DMS153 treated with DMSO at 0.1 percent for 48 hours (cell line): ENCODE data around the gene ANAPC2.

Experiments used
- DNase-seq: peaks from one replicate; lab custom pipeline; 2025; ENCODE audit not compliant: unreplicated experiment; lab: John Stamatoyannopoulos, UW

ANAPC2 gene, protein sequence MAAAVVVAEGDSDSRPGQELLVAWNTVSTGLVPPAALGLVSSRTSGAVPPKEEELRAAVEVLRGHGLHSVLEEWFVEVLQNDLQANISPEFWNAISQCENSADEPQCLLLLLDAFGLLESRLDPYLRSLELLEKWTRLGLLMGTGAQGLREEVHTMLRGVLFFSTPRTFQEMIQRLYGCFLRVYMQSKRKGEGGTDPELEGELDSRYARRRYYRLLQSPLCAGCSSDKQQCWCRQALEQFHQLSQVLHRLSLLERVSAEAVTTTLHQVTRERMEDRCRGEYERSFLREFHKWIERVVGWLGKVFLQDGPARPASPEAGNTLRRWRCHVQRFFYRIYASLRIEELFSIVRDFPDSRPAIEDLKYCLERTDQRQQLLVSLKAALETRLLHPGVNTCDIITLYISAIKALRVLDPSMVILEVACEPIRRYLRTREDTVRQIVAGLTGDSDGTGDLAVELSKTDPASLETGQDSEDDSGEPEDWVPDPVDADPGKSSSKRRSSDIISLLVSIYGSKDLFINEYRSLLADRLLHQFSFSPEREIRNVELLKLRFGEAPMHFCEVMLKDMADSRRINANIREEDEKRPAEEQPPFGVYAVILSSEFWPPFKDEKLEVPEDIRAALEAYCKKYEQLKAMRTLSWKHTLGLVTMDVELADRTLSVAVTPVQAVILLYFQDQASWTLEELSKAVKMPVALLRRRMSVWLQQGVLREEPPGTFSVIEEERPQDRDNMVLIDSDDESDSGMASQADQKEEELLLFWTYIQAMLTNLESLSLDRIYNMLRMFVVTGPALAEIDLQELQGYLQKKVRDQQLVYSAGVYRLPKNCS

DNA sequence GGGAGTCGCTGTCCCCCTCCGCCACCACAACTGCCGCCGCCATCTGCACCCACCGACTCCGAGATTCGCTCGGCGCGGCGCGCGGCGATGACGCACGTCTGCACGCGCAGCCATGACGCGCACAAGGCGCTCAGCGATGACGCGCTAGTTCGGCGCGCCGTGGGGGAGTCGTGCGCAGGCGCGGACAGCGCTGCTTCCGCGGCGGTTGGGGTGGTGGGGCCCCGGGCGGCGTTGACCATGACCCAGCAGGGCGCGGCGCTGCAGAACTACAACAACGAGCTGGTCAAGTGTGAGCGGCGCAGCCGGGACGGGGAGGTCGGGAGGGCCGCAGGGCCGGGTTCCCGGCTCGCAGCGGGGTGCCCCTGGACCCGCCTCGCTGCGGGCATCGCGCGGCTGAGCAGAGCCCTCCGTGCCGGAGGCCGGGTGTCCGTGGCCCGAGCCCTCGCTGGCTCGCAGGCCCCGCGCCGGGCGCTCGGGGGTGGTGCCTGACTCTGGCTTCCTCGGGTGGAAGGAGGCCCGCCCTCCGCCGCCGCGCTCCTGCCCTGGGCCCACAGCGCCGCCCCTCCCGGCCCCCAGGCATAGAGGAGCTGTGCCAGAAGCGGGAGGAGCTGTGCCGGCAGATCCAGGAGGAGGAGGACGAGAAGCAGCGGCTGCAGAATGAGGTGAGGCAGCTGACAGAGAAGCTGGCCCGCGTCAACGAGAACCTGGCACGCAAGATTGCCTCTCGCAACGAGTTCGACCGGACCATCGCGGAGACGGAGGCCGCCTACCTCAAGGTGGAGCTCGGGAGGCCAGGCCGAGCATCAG, at the start of gene ANAPC2, which contains the start of gene SSNA1:
ANAPC2 (minus strand) TSS at position 71 of the 807 bp plus-strand sequence; CDS start at position 43, 28 bp downstream.
SSNA1 (plus strand) TSS at position 187 of the 807 bp plus-strand sequence; CDS start at position 238, 51 bp downstream.
- DNase-seq, result peak; percentile 79

DNA sequence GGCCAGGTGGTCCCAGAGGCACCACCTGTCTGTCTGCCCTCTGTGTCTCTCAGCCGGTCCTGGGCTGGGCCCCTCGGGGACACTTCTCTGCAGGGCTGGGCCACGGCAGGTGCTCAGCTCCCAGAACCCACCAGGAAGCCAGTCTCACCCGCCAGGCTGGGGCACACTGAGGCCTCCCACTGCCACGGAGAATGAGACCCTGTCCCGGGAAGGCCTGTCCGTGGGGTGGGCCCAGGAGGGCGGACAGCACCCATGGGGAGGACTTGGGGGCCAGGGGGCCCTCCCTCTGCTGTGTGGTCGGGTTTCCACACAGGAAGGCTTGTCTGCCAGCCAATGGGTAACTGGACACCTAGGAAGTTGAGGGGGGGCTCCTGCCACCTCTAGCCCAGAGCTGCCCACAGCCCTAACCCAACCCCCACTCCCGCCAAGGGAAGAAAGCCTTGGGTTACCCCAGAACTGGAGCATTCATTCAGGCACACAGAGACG, 48.6 kb upstream of the ANAPC2 start:
- no peak for DNase-seq

DNA sequence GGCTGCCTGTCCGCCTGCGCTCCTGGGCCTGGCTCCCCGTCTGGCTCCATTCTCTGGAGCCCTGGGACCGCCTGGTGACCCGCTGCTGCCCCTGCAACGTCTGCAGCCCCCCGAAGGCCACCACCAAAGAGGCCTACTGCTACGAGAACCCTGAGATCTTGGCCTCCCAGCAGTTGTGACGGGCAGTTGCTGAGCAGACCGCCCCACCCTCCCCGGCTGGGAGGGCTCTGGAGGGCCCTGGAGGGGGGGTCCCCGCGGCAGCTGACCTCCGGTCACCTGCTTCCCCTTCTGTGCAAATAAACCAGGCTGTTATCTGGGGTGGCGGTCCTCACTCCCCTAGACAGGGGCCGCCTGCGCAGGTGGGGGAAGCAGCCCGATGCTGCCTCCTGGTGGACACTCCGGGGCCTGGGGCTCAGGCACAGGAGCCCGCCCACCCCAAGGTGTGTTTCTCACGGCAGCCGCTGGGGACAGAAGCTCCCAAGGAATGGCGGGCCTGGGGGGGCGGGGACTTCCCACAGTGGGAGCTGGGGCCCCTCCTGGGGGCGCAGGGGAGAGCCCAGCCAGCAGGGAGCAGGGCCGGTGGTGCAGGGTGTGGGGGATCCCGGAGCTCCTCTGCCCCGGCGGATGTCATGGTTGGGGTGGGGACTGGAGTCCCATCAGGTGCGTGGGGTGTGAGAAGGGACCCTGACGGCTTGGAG, 48.0 kb upstream of the ANAPC2 start:
- DNase-seq, result peak; percentile 53

DNA sequence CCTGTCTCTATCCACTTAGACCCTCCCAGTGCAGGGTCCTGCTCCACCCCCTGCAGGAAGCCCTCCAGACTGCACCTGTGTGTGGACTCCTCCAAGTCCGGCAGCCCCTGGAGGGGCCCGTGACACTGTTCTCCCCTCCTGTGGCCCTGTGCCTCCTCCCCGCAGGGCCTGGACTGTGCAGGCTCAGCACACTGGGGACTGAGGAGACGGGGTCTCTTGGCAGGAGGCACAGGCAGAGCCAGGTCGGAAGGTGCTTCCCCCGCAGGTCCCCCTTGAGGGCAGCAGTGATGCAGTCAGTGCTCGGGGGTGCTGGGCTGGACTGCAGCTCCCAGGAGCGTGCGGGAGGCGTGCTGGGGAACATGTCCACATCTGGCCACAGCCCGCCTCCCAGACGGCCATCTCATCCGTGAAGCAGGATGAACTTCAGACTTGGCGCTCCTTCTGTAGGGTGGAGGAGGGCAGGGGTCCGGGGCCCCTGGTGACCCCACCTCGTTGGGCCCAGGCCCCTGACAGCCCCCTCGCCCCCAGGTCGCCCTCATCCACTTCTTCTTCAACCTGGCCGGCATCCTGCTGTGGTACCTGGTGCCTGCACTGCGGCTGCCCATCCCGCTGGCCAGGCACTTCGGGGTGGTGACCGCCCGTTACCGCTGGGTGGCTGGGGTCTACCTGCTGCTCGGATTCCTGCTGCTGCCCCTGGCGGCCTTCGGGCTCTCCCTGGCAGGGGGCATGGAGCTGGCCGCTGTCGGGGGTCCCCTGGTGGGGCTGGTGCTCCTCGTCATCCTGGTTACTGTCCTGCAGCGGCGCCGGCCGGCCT, 47.3 kb upstream of the ANAPC2 start:
- no peak for DNase-seq

DNA sequence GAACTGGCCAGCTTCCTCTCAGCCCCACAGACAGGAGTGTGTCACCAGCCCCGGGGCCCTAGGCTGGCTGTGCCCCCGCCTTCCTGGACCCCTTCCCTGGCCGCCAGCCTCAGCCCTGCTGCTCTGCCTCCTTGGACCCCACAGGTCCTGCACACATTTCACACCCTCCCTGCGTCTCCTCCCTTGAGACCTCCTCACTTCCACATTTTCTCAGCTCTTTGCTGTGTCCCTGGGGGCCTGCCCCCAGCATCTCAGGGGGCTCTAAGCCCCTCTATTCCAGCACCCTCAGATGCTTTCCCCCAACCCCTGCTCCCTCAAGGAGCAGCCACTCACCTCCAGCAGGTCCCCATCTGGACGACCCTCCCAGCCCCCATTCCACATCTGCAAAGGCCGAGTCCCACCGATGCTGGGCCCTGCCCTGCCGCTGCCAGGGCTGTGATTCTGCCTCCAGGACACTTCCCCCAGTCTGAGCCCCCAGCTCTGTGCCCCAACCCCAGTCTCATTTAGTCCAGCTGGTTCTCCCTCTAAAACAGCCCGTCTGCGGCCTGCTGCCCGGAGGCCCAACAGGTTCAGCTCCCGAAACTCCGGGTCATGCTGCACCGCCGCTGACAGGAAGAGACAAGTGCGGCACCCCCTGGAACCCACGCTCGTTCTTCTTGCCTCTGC, 46.5 kb upstream of the ANAPC2 start:
- DNase-seq, result no peak

DNA sequence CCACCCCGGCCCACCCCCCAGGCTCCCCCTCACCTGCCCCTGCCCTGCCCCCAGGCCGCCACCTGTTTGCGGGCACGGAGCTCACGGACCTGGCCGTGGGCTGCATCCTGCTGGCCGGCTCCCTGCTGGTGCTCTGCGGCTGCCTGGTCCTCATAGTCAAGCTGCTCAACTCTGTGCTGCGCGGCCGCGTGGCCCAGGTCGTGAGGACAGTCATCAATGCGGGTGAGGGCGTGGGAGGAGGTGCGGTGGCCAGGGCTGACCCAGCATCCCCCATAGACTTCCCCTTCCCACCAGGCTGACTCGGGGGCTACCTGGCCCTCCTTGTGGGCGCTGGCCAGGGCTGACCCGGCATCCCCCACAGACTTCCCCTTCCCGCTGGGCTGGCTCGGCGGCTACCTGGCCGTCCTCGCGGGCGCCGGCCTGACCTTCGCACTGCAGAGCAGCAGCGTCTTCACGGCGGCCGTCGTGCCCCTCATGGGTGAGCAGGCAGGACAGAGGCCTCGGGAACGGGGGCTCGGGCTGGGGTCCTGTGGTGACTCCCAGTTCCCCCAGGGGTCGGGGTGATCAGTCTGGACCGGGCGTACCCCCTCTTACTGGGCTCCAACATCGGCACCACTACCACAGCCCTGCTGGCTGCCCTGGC, 45.8 kb upstream of the ANAPC2 start:
- no peak for DNase-seq

DNA sequence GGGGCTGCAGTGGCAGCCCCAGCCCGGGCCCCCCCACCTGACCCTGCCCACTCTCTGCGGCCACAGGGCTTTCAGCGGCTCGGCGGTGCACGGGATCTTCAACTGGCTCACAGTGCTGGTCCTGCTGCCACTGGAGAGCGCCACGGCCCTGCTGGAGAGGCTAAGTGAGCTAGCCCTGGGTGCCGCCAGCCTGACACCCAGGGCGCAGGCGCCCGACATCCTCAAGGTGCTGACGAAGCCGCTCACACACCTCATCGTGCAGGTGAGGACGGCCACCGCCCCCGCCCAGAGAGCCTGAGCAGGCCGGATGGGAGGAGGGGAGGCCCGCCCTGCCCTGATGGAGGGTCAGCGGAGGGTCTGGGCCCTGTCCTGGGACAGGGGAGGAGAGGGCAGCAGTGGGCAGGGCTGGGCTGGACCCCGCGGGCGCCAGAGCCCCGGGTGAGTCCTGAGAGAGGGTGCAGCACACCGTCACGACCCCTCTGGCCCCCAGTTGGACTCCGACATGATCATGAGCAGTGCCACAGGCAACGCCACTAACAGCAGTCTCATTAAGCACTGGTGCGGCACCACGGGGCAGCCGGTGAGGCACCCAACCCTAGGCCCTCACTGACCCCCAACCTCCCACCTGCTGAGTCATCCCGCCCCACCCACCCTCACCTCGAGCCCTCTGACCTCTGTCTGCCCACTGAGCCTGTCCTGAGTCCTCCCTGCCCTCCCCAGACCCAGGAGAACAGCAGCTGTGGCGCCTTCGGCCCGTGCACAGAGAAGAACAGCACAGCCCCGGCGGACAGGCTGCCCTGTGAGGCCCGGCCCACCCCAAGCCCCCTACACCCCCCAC, 45.0 kb upstream of the ANAPC2 start:
- peak; percentile 31 for DNase-seq

DNA sequence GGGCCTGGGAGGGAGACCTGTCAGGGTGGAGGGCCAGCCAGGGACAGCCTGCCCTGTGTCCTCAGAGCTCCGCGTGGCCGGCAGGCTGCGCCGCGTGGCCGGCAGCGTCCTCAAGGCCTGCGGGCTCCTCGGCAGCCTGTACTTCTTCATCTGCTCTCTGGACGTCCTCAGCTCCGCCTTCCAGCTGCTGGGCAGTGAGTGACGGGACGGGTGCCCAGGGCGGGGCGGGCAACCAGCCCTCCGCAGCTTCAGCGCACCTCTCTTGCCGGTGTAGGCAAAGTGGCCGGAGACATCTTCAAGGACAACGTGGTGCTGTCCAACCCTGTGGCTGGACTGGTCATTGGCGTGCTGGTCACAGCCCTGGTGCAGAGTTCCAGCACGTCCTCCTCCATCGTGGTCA, 44.1 kb upstream of the ANAPC2 start:
- DNase-seq, result no peak

DNA sequence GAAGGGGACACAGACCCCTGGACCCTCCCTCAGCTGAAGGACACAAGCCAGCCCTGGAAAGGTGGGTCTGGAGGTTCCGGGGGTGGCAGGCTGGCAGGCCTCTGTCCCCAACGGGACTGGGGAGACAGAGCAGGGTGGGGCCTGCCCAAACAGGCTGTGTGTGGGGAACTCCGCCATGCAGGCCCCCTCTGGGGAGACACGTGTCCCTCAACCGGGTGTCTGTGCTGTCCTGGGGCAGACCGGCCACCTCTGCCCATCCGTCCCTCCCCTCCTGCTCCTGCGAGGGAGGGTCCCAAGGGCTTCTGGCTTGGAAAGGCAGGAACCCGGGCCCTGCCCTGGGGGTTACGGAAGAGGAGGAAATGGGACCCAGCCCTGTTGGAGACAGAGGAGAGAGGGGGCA, 43.7 kb upstream of the ANAPC2 start:
- no peak for DNase-seq

DNA sequence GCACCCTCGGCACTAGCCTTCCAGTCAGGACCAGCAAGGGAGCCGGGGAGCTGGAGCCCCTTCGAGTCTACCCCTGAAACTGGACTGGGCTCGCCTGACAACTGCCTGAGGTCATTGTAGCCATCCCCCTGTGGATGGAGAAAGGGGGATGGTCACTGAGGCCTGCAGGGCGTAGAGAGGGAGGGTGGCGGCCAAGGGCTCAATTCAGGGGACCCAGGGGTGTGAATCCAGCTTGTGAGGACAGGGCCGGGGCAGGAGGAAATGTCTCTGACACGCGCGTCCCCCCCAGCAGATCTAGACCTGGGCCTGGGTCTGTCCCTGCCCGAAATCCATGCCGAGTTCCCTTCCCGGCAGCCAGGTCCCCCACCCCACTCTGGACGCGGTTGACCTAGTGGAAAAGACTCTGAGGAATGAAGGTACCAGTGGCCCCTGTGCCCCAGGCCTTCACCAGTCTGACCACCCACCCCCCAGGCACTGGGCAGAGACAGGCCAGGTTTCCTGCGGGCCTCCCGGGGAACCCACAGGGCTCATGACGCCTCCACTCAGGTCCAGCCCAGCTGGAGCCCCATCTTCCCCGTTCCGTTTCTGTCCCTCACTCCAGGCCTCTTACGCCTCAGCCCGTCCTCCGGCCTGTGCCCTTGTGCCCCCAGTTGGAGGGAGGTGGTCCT, 43.1 kb upstream of the ANAPC2 start:
- DNase-seq, result no peak

DNA sequence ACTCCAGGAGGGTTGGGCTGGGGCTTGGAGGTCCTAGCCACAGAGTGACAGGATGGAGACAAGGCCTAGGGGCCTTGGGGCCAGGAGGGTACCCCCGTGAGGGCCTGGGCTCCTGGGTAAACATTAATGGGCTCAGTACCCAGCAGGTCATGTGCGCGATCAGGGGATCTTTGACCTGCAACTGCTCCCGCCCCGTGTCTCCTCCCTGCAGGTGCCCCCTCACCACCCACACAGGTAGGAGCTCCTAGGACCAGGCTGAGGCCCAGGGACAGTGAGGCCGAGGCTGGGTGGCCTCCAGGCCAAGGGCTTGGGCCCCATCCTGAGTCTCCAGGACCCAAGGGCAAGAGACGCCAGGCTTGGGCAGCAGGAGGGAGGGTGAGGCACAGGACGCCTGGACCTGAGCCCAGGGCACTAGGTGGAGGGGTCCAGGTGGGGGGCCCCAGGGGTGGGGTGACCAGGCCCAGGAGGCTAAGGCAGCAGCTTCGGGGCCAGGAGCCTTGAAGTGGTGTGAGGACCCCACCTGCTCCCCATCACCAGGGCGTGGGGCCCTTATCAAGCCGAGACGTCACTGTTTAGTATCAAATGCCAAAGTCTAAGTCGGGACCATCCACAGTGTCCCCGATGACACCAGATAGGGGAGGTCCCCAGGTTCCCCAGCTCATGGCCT, 42.5 kb upstream of the ANAPC2 start, which contains the start of gene SLC34A3:
SLC34A3 (plus strand) TSS at position 197 of the 667 bp plus-strand sequence. CDS start 802 bp downstream, outside the sequence.
- DNase-seq, result no peak

DNA sequence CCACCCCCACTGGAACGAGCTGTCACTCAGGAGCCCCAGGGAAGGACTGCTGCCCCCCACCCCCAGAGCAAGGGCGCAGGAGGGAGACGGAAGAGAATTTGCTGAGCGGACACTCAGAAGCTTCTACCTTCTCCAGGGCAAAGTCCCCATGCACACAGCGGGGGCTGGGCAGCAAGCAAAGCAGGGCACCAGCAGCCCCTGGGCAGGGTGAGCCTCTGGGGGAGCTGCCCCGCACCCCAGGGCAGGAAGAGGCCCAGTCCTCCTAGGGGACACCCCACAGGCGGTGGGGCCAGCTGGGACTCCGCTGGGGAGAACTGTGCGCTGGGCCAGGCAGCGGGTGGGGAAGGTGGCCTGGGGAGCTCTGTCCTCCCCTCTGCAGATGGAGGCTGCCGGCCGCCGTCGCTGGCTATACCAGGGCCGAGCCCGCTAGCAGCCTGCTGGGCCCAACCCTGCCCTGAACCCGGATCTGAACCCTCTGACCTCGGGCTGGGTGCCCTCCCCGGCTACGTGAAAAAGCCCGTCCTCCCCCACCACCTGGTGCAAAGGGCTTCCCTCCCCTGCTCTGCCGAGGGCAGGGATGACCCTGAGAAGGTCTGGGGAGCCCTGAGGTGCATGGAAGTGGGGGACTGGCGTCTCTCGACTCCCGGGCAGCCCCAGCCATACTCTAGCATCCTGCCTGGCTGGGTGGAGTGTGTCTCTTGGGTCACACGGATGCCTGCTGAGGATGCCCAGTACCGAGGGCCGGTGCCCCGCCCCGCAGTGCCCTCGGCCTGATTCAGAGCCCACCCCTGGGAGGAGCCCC, 41.7 kb upstream of the ANAPC2 start:
- DNase-seq, result no peak

DNA sequence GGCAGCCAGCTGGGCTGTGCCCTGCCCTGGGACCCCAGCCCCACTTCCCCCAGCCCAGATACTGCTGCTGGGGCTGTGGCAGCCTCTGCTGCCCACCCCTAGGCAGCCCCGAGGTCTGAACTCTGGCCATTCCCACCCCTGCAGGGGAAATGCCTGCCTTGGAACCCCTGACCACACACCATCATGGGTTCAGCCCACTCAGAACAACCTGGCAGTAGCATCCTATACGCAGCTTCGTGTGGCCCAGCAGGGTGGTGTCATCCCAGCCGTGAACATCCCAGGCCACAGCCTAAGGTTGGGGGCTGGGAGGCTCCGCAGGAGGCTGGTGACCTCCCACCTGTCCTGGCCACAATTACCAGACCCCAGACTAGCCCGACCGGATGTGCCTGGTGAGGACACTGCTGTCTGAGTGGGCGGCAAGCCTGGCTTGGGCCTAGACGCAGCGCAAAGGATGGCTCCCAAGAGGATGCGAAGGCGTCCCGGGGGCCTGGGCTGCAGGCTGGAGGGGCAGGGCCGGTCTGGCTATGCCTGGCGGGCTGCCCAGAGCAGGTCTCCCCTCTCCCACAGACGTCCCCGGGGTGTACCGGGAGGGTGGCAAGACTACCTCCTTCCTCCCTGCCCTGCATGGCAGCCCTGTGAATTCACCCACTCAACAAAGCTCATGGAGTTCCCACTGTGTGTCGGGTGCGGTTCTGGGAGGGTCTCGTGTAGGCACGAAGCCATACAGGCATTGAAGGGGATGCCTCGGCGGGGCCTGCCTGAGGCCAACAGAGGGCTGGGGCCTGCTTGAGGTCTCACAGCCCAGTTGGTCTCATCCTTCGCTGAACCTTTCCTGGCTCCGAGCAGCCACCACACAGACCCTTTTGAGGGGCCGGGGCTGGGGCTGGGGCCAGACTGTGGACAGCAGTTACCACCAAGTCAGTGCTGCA, 40.9 kb upstream of the ANAPC2 start:
- no peak for DNase-seq

DNA sequence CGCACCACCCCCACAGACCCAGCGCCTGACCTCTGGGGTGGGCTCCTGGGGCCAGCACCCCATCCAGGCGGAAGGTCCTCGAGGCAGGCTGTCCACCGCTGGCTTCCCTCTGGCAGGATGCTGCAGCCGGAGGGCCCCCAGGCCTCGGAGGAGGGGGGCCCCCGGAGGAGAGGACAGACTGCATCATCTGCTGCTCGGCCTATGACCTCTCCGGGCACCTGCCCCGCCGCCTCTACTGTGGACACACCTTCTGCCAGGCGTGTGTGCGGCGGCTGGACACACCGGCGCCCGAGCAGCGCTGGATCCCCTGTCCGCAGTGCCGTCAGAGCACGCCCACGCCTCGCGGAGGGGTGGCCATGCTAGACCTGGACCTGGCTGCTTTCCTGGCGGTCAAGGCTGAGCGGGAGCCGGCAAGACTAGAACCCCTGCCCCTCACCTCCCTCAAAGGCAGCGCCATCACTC, 40.2 kb upstream of the ANAPC2 start:
- DNase-seq, result no peak
